C4-2B (cell line): Measurements from ENCODE around the gene PINK1.

Source experiments
- CTCF ChIP-seq: fragments of 450-650 bp; conservative IDR thresholded peaks from 2 replicates; pipeline ENCODE4 v1.5.1; 2017; ENCODE audit warnings: mild to moderate bottlenecking
- ZFX ChIP-seq: fragments of 450-650 bp; IDR thresholded peaks from 2 replicates; pipeline ENCODE4 v1.6.1; 2017

- TF ChIP-seq CTCF (no peak), ZFX (no peak)
Measured at GRCh38 chr1:20660847-20661206, 27.6 kb downstream of the PINK1 start.
